ENCODE results near the gene PRR5L. TPM values are rescaled to one million over a fixed set of nuclear protein-coding genes. Genes with fewer than 3 reads are reported as not detected.

Gene PRR5L
- total and polyA plus RNA-seq, 2 donors (not counting 1 experiment from before 2014, with no cell fraction given), result 4.0 to 5.9 TPM

GRCh38 chr11:36507824-36508489, 211.9 kb downstream of the PRR5L start:
- H3K4me1 ChIP-seq (ENCODE audit: control insufficient read depth in 2 of 2, insufficient read depth in 2 of 2, low read length in 2 of 2), result peaks cover 16 to 17% of the 10 kb centered on the region in 2 donors
- H3K4me1 Mint-ChIP-seq, result peaks cover 31% of the 10 kb centered on the region
- intact Hi-C loops (cut with micrococcal nuclease), result no loop called here

More at GRCh38 chr11:36507824-36508489, 211.9 kb downstream of the PRR5L start:
- peaks cover 37% of the 10 kb centered on the region for H4K20me1 ChIP-seq (ENCODE audit: control insufficient read depth, insufficient read depth, low read length, poor library complexity, severe bottlenecking)
- H3K27ac ChIP-seq (ENCODE audit: low read length in 2 of 2), result peak overlapping the region in 1 of 2 donors; percentile 4
- ATAC-seq (ENCODE audit: low read depth) (no peak), DNase-seq (no peak)
- CTCF ChIA-PET, result interaction anchor here (0.6 to 3.2 kb wide), 6 partner anchors 9 to 218 kb away, joined by 3 to 23 read pairs (median 8); partner anchors contain the start of gene COMMD9
- no peak overlapping the region for H3K4me3 ChIP-seq (ENCODE audit: control extremely low read depth in 1 of 5, extremely low read depth in 1 of 5, insufficient read depth in 1 of 5, low read depth in 2 of 5, low read length in 4 of 5)
- Mint-ChIP-seq H3K27me3 (no peaks in the 10 kb centered on the region), H3K27ac (no peak overlapping the region), H3K4me3 (peak overlapping the region; percentile 96), H3K9me3 (ENCODE audit: insufficient read depth) (no peaks in the 10 kb centered on the region)
- no peak for TF ChIP-seq EZH2 (IDR thresholded peaks at IDR 0.05; ENCODE audit: borderline replicate concordance, insufficient read depth, low read depth, low read length, poor library complexity, severe bottlenecking)
- TF ChIP-seq CTCF (IDR thresholded peaks at IDR 0.05), result no peak
- no peak overlapping the region for H3K9ac ChIP-seq (ENCODE audit: low read length)
- peaks cover 58% of the 10 kb centered on the region for H3K79me2 ChIP-seq (ENCODE audit: control insufficient read depth, insufficient read depth, low read length)
- H2AFZ ChIP-seq (ENCODE audit: insufficient read depth, low read depth, low read length, poor library complexity, severe bottlenecking), result no peak overlapping the region
- no peaks in the 10 kb centered on the region for H3K9me3 ChIP-seq (ENCODE audit: control extremely low read depth in 1 of 3, control insufficient read depth in 2 of 3, insufficient read depth in 1 of 3, low read length in 2 of 3)
- POLR2A ChIA-PET, result interaction anchor here (2.6 kb wide), 1 partner anchor 219 kb away, joined by 9 read pairs; the partner anchor contains the start of gene COMMD9
- no peaks in the 10 kb centered on the region for H3K27me3 ChIP-seq (replicated peaks in 1 of 4; ENCODE audit: control extremely low read depth in 1 of 4, control insufficient read depth in 3 of 4, insufficient read depth in 4 of 4, low read length in 3 of 4)
- H3K36me3 ChIP-seq (replicated peaks in 1 of 2; ENCODE audit: control extremely low read depth in 1 of 2, control insufficient read depth in 1 of 2, extremely low read depth in 1 of 2, insufficient read depth in 2 of 2, low read length in 1 of 2), result peaks cover 0 to 6% of the 10 kb centered on the region in 2 experiments
- H3K4me2 ChIP-seq (replicated peaks; ENCODE audit: low read depth, low read length, poor library complexity, severe bottlenecking), result peak overlapping the region; percentile 97
- WGBS (ENCODE audit: insufficient coverage), result no CpG with 5 or more reads among the region's 7 CpGs
